HG03097 (cell line): ENCODE results near the gene USP24.

Experiments
- ATAC-seq: cut with Tn5 transposase; IDR thresholded peaks from one replicate; pipeline ENCODE4 v1.9.1; 2021; ENCODE audit not compliant: unreplicated experiment, low FRiP score

Gene USP24

GRCh38 chr1:55073187-55073916 lies 141.8 kb downstream of the USP24 start:
- no peak for ATAC-seq

- ATAC-seq: no peak
Observed at GRCh38 chr1:55071477-55071876, 143.7 kb downstream of the USP24 start.

GRCh38 chr1:55070293-55071164 lies 144.6 kb downstream of the USP24 start:
- ATAC-seq: no peak

GRCh38 chr1:55069280-55069679 lies 145.9 kb downstream of the USP24 start:
- ATAC-seq: no peak

GRCh38 chr1:55068638-55069037 lies 146.5 kb downstream of the USP24 start:
- ATAC-seq: no peak

- no peak for ATAC-seq
Observed at GRCh38 chr1:55067914-55068313, 147.2 kb downstream of the USP24 start.

- no peak for ATAC-seq
Observed at GRCh38 chr1:55067022-55067778, 148.0 kb downstream of the USP24 start.

GRCh38 chr1:55065648-55066047 lies 149.5 kb downstream of the USP24 start:
- no peak for ATAC-seq

GRCh38 chr1:55064861-55065263 lies 150.3 kb downstream of the USP24 start:
- ATAC-seq: no peak

- no peak for ATAC-seq
Observed at GRCh38 chr1:55064071-55064581, 151.0 kb downstream of the USP24 start.

- no peak for ATAC-seq
Observed at GRCh38 chr1:55063577-55063942, 151.6 kb downstream of the USP24 start.

GRCh38 chr1:55062801-55063576 lies 152.2 kb downstream of the USP24 start:
- ATAC-seq: no peak

GRCh38 chr1:55061706-55062321 lies 153.3 kb downstream of the USP24 start:
- ATAC-seq: no peak

GRCh38 chr1:55061000-55061705 lies 154.0 kb downstream of the USP24 start:
- no peak for ATAC-seq

- ATAC-seq: no peak
Observed at GRCh38 chr1:55060133-55060999, 154.8 kb downstream of the USP24 start.

GRCh38 chr1:55059302-55060132 lies 155.6 kb downstream of the USP24 start:
- no peak for ATAC-seq

GRCh38 chr1:55057956-55058298 lies 157.2 kb downstream of the USP24 start:
- ATAC-seq: no peak
